HCT116 (cell line): ENCODE results near the gene RNF4.

Experiments
- CBX3 ChIP-seq: IDR thresholded peaks from 2 replicates; pipeline ENCODE4 v1.6.1; 2012; ENCODE audit warnings: low read depth
- EZH2 ChIP-seq: fragments of 200-600 bp; sonication (generic); IDR thresholded peaks from 2 replicates; pipeline ENCODE4 v1.6.1; 2017; ENCODE audit warnings: antibody characterized with exemption, mixed run types
- POLR2A ChIP-seq: IDR thresholded peaks from 2 replicates; pipeline ENCODE4 v1.7.0; 2011; ENCODE audit warnings: borderline replicate concordance; ENCODE audit not compliant: insufficient read depth, insufficient read length; ENCODE audit errors: extremely low read depth
- POLR2AphosphoS5 ChIP-seq: IDR thresholded peaks from 2 replicates; pipeline ENCODE4 v1.6.1; 2011; ENCODE audit warnings: mild to moderate bottlenecking, low read depth, low read length, moderate library complexity
- RAD21 ChIP-seq: IDR thresholded peaks from 2 replicates; pipeline ENCODE4 v1.6.1; 2012; ENCODE audit warnings: low read depth, mild to moderate bottlenecking

DNA sequence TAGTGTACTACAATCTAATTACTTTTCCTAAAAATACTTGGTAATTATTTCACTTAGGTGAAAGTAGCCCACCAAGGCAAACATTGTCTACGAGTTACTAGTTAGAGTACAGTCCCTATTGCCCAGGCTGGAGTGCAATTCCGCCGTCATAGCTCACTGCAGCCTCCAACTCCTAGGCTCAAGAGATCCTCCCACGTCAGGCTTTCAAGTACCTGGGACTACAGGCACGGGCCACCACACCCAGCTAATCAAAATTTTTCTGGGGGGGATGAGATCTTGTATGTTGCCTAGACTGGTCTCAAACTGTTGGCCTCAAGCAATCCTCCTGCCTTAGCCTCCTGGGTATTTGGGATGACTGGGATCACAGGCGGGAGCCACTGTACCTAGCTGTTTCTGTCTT is 89.4 kb downstream of the RNF4 start:
- TF ChIP-seq POLR2A (no peak), CBX3 (no peak), POLR2AphosphoS5 (no peak), RAD21 (no peak), EZH2 (no peak)
